NB4 (cell line): Measurements from ENCODE around the gene PPRC1.

Experiments
- POLR2A ChIP-seq: IDR thresholded peaks from 2 replicates; pipeline ENCODE4 v1.6.1; 2011; ENCODE audit warnings: mild to moderate bottlenecking; ENCODE audit not compliant: insufficient read length; ENCODE audit errors: extremely low read depth
- TF ChIP-seq, protein P1 (sequence below): IDR thresholded peaks from one replicate; pipeline ENCODE4 v1.5.1; 2012; ENCODE audit warnings: low read depth, low read length

- TF ChIP-seq, protein P1, sequence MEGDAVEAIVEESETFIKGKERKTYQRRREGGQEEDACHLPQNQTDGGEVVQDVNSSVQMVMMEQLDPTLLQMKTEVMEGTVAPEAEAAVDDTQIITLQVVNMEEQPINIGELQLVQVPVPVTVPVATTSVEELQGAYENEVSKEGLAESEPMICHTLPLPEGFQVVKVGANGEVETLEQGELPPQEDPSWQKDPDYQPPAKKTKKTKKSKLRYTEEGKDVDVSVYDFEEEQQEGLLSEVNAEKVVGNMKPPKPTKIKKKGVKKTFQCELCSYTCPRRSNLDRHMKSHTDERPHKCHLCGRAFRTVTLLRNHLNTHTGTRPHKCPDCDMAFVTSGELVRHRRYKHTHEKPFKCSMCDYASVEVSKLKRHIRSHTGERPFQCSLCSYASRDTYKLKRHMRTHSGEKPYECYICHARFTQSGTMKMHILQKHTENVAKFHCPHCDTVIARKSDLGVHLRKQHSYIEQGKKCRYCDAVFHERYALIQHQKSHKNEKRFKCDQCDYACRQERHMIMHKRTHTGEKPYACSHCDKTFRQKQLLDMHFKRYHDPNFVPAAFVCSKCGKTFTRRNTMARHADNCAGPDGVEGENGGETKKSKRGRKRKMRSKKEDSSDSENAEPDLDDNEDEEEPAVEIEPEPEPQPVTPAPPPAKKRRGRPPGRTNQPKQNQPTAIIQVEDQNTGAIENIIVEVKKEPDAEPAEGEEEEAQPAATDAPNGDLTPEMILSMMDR: no peak
- TF ChIP-seq POLR2A: no peak
Observed at GRCh38 chr10:102188298-102188940, 55.6 kb downstream of the PPRC1 start.
